ENCODE results near the gene MYBPC2.
"Not testable (repeated sequence)": the region's sequence is repeated elsewhere in the genome, so short reads cannot be mapped to it uniquely, and the experiment has no call there.

The MYBPC2 gene

DNA sequence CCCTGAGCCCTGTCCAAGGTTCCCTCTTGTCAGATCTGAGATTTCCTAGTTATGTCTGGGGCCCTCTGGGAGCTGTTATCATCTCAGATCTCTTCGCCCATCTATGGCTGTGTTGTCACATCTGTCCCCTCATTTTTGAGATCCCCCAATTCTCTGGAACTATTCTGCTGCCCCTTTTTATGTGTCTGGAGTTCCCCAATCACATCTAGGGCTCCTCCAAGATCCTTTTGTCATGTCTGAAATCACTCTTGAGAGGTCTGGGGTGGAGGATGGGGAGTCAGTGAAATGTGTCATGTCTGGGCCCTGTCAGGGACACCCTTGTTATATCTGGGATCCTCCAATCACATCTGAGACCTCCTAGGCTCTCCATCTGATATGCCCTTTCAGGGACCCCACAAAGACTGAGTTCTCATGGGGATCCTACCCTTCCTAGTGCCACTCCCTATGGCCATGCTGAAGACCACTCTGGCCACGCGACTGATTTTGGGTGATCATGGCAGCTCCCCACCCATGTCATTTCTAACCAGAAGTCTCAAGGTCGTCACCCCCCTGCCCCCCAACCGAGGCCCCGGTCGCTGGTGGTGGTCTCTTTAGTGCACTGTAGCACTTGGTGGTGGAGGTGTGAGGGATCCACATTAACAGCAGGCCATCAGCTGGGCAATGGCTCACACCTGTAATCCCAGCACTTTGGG lies 3.8 kb upstream of the MYBPC2 start:
- no peak for DNase-seq

DNA sequence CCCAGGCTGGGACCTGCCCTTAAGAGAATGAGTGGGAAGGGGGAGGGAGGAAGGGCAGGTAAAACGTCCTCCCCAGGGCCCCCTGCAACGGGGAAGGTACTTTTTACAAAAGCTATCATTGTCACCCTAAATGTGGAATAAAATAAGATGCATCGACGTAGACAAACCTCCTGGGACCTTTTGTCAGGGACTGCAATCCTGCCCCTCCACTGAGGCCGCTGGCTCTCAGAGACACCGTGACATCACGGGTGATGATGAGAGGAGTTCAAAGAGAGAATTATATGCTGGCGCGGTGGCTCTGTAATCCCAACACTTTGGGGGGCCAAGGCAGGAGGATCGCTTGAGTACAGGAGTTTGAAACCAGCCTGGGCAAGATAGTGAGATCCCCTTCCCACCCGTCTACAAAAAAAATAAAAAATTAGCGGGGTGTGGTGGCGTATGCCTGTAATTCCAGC lies 1.8 kb upstream of the MYBPC2 start:
- DNase-seq, result no peak

DNA sequence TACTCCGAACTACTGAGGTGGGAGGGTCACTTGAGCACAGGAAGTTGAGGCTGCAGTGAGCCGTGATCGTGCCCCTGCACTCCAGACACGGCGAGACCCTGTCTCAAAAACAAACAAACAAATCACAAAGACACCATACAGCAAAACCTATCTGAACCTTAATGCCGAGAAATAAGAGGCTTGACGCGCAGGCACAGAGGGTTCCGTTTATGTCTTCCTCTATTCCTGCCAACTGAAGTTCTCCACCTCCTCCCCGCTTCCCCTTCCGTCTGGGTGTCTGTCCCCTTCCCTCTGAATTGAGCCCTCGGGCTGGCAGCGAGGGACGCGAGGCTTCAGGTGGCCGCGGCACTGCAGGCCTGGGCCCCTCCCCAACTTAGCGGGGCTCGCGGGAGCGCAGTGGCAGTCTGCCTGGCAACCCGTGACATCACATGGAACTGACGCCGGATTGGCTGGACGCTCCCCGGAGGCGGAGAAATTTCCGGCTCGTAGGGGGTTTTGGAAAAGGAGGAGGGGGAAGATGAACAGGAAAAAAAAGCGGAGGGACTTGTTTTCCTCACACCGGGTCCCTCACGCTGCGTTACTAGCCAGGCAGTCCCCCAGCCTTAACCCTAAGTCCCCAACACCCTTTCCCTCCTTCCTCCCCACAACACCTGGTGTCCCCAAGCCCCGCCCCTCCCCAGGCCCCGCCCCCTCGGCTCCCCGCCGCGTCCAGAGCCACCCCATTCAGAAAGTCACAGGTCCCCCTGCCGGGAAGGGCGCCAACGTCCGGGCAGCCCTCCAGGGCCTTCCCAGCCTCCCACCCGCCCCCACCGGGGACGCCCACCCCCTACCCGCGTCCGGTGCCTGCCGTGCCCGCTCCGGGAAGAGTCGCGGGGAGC lies 1.1 kb upstream of the MYBPC2 start:
- DNase-seq, result peak; percentile 46

DNA sequence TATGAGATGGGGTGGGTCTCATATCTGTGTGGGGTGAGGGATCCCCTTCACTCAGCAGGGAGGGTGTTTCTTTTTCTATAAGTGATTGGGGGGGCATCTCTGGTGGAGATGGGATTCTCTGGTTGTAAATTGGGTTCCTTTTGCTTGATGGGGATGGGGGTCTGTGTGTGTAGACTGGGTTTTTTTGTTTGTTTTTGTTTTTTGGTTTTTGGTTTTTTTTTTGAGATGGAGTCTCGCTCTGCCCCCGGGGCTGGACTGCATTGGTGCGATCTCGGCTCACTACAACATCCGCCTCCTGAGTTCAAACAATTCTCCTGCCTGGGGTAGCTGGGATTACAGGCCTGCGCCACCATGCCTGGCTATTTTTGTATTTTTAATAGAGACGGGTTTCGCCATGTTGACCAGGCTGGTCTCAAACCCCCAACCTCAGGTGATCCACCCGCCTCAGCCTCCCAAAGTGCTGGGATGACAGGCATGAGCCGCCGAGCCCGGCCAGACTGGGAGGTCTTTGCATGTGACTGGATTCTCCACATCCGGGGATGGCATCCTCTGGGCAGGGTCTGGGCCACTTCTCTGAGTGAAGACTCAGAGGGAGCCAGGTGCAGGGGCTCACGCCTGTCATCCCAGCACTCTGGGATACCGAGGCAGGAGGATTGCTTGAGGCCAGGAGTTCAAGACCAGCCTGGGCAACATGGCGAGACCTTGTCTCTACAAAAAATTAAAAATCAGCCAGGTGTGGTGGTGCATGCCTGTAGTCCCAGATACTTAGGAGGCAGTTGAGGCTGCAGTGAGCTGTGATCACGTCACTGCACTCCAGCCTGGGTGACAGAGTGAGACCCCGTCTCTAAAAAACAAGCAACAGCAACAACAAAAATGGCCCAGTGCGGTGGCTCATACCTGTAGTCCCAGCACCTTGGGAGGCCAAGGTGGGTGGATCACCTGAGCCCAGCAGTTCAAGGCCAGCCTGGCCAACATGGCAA lies 799 bp downstream of the MYBPC2 start:
- DNase-seq, result no peak

DNA sequence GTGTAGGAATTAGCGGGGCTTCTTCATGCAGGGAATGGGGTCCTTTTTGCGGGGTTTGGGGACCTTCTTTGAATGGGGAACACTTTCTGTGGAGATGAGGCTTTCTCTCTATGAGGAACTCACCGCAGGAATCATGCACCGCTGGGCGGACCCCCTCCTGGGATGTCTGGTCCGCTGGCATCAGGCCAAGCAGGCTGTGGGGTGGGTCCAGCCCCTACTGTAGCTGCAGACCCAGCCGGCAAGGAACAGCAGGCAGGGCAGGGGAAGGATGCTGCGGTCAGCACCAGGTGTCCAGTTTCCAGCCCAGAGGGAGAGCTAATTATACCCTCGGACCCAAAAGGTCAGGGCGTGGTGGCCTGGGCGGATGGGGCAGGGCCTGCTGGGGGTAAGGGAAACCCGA lies 1.8 kb downstream of the MYBPC2 start:
- no peak for DNase-seq

DNA sequence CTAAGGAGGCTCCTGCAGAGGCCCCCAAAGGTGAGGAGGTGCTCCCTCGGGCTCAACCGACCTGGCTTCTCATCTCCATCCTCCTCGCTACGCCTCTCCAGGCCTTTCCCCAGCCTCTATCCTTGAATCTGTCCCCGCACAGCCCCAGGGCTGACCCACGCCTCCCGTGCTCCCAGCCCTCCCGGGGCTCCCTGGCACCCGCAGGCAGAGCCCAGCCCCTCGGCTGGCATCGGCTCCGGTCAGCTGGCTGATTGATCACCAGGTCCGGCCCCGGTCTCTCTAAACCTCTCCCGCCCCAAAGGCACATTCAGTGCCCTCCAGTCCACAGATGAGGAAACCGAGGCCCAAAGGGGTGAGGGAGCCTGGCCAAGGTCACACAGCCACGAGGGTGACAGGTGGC lies 2.5 kb downstream of the MYBPC2 start:
- no peak for DNase-seq

DNA sequence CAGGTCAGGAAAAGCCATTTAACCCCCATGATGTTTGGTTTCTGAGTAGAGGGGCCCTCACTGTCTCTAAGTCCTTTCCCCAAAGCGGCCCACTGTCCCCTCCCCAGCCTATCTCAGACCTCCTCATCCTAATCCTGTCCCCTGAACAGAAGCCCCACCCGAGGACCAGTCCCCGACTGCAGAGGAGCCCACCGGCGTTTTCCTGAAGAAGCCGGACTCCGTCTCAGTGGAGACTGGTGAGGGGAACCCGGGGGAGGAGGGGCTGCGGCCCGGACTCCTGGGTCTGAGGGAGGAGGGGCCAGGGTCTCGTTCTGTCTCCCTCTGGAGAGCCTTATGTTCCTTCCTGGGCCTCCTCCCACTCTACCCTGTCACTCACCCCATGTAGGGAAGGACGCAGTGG lies 2.9 kb downstream of the MYBPC2 start:
- DNase-seq, result no peak

DNA sequence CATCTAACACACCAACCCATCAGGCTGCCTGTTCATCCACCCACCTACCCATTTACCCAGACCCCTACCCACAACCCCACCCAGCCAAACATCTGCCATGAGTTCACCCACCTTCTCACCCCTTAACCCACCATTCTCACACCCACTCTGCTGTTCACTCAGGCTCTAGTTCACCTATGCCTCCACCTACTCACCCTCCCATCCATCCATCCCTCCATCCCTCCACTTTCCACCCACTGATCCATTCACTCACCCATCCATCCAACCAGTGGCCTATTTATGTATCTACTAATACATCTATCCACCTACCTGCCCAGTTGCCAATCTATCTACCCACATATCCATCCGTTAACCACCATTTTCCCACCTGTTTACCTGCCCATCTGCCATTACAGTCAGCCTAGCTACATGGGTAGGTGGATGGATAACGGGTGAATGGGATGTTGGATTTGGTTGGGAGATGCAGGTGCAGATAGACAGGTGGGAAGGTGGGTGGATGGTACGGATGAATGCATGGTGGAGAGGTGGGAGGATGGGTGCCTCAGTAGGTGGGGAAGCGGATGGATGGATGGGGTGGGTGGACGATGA lies 5.3 kb downstream of the MYBPC2 start:
- DNase-seq, result no peak

DNA sequence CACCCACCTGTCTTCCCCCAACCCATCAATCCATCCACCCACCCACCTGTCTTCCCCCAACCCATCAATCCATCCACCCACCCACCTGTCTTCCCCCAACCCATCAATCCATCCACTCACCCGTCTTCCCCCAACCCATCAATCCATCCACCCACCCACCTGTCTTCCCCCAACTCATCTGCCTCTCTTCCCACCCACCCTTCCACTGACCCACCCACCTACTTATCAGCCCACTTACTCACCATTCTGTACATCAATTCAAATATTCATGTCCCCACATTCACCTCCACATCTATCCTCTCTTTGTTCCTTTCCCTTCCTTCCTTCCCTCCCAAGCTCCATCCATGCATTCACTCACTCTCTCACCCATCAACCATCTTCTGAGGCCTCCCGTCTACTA lies 6.4 kb downstream of the MYBPC2 start:
- not testable (repeated sequence) for DNase-seq

DNA sequence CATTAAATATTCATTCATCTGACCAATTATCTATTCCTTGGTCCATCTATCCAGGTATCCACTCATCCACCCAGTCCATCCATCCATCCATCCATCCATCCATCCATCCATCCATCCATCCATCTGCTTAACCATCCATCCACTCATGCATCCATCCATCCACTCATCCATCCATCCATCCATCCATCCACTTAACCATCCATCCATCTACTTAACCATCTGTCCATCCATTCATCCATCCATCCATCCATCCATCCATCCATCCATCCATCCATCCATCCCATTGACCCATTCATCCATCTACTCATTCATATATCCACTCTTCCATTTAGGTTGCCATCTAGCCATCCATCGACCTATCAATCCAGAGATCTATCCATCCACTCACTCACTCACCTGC lies 11.4 kb downstream of the MYBPC2 start:
- DNase-seq, result no peak

DNA sequence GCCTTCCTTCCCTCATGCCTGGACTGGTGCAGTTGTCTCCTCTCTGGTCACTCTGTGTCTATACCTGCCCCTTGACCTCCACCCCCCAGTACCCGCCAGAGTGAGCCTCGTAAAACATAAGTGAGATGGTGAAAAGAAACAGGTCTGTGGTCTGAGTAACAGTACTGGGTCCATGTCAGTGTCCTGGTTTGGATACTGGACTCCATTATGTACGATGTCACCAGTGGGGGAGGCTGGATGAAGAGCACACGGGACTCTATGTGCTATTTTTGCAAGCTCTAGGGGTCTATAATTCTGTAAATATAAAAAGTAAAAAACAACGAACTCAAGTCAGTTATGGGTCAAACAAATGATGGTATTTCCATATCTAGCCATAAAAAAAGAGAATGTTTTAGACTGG lies 14.4 kb downstream of the MYBPC2 start:
- DNase-seq, result no peak

DNA sequence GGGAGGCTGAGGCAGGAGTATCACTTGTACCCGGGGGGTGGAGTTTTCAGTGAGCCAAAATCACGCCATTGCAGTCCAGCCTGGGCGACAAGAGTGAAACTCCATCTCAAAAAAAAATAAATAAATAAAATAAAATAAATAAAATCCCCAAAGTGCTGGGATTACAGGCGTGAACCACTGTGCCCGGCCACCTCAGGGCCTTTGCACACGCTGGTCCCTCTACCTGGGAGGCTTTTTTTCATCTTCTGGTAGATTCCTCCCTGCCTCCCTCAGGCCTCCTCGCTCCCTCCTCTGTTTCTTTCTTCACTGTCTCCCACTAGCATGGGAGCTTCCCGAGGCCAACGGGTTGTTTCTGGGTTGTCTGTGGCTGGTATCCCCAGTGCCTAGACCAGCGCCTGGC lies 15.1 kb downstream of the MYBPC2 start:
- DNase-seq, result no peak

DNA sequence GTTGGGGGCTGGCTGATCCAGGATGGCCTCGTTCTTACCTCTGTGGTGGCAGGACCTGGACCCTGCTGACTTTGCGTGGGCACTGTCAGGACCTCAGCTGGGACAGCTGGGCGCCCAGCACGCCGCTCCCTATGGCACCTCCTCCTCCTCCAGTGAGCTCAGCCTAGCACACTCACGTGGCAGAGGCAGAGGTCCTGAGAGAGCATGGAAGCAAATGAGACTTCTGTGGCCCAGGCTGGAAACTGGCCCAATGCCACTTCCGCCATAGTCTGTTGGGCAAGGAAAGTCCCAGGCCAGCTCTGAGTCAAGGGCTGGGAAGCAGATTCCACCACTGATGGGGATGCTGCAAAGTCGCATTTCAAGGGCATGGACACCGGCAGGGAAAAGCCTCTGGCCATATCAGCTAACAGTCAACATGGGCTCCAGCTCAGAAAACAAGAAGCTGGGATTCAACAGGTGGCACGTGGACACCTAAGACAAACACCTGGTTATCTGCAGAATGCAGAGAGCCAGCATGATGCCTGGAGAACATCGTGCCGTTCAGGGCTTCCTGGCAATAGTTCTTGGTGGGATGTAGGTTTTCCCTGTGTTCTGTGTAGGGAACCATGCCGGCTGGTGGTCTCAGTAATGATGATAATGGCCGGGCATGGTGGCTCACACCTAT lies 16.7 kb downstream of the MYBPC2 start:
- no peak for DNase-seq

DNA sequence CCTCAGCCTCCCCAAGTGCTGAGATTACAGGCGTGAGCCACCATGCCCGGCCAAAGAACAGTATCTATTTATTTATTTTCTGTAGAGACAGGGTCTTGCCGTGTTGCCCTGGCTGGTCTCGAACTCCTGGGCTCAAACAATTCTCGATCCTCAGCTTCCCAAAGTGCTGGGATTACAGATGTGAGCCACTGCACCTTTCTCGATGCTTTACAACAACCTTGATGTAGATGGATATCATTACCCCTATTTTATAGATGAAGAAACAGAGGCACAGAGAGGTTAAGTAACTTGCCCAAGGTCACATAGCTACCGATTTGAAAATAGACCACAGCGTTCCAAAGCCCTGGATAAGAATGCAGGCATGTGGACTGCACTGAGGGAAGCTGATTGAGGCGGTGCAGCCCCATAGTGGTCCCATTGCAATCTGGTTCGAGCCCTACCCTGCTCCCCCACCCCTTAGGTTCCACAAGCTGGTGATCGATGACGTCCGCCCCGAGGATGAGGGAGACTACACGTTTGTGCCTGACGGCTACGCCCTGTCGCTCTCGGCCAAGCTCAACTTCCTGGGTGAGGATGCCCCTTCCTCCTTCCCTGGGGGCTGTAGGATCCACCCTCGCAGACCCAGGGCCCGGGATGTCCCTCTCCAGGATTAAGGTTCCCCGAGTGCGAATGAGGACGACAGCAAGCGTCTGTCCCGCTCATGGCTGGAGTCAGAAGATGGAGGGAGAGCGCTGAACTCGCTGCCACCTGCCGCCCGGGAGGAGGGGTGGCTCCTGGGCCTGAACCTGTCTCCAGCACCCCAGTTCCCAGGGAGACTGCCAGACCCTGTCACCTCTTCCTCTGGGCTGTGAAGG lies 17.9 kb downstream of the MYBPC2 start:
- no peak for DNase-seq

DNA sequence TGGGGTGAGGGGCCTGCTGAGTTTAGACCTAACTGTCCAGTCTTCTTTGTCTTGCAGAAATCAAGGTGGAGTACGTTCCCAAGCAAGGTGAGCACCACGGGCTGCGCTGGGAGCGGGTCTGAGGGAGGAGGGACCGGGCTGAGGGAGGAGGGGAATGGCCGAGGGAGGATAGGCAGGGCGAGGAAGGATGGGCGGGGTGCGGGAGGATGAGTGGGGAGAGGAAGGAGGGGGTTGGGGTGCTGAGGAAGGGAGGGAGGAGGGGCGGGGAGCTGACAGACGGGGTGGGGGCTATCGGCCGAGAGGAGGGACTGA lies 18.5 kb downstream of the MYBPC2 start:
- no peak for DNase-seq

DNA sequence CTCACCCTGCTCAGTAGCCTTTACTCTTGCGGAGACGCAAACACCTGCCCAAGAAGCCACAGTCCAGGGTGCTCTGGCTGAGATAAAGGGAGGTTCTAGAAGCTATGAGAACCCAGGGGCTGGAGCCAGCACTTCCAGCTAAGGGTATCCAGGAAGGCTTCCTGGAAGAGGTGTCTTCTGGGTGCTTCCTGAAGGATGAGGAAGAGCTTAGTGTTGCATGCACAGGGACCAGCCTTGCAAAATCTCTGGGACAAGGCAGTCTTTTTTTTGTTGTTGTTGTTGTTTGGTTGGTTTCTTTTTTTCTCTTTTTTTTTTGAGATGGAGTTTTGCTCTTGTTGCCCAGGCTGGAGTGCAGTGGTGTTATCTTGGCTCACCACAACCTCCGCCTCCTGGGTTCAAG lies 20.6 kb downstream of the MYBPC2 start:
- no peak for DNase-seq

DNA sequence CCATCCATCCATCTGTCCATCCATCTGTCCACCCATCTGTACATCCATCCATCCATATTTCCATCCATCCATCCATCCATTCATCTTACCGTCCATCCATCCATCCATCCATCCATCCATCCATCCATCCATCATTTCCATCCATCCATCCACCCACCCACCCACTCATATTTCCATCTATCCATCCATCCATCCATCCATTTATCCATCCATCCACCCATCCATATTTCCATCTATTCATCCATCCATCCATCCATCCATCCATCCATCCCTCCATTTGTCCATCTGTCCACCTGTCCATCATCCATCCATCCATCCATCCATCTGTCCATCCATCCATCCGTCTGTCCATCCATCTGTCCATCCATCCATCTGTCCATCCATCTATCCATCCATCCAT lies 23.3 kb downstream of the MYBPC2 start:
- no peak for DNase-seq

DNA sequence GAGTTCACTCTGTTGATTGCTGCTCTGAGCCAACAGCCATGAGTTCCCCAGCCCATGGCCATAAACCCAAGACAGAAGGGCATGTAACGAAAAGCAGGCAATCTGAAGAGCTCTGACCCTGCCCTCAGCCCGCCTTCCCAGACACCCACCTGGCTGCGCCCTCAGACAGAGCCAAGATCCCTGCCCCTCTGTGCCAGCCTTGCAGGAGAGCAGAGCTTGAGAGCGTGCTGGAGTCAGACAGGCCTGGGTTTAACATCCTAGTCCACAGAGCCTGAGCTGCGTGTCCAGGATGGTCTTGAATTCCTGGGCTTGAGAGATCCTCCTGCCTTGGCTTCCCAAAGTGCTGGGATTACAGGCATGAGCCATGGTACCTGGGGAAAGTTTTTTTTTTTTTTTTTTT lies 24.6 kb downstream of the MYBPC2 start:
- no peak for DNase-seq

DNA sequence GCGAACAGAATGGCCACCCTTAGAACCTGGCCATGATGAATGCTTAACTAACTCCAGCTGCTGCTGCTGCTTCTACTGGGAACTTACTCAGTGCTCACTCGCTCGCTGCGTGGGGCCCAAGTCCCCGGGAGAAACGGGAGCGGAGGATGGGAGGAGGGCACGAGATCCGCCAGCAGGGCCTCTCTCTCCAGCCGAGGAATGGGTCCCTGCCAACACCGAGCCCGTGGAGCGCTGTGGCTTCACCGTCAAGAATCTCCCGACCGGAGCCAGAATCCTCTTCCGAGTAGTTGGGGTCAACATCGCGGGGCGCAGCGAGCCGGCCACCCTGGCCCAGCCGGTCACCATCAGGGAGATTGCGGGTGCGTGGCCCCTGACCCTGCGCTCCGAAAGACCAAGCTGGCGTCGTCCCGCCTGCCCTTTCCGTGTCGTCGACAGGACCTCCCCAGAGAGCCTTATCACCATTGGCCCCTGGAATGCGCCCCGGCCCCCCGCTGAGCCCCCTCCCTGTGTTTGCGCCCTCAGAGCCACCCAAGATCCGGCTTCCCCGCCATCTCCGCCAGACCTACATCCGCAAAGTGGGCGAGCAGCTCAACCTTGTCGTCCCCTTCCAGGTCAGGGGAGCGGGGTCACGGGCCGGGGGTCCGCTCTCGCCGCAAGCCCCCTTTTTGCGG lies 25.8 kb downstream of the MYBPC2 start:
- DNase-seq, result no peak

DNA sequence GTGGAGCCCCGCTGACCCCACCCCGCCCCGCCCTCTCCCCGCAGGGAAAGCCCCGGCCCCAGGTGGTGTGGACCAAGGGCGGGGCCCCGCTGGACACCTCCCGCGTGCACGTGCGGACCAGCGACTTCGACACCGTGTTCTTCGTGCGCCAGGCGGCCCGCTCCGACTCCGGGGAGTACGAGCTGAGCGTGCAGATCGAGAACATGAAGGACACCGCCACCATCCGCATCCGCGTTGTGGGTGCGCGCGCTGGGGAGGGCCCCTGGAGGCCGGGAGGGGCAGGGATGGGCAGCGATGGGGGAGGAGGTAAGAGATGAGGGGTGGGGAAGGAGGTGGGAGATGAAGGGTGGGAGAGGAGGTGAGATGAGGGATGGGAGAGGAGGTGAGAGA lies 26.4 kb downstream of the MYBPC2 start:
- DNase-seq, result no peak

DNA sequence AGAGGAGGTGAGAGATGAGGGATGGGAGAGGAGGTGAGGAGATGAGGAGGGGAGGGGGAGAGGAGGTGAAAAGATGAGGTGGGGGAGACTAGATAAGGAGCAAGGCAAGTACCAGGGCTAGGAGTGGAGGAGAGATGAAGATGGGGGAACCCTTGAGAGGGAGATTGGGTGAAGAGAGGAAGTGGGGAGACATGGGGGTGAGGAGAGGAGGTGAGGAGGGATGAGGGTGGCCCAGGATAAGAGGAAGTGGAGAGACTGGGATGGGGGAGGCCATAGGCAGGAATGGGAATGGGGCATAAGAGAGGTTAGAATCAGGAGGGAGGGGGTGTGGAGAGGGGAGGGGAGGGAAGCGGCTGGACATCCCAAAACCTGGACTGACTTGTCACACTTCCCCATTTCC lies 26.9 kb downstream of the MYBPC2 start:
- no peak for DNase-seq

All from NCI-H1694 treated with DMSO at 0.1 percent for 48 hours (cell line).